ENCODE results near the gene CD180.

Gene CD180

GRCh38 chr5:67149951-67150523 lies 46.6 kb downstream of the CD180 start:
- no peak for TF ChIP-seq GATA1 (IDR thresholded peaks at IDR 0.05; ENCODE audit: low read depth, low read length)
- no peak for TF ChIP-seq POLR2A (IDR thresholded peaks at IDR 0.05; ENCODE audit: low read length)
- DNase-seq, result peak in 1 of 2 experiments; percentile 7

GRCh38 chr5:67149057-67149950 lies 47.3 kb downstream of the CD180 start:
- DNase-seq, result no peak
- TF ChIP-seq POLR2A (IDR thresholded peaks at IDR 0.05; ENCODE audit: low read length), result no peak
- TF ChIP-seq GATA1 (IDR thresholded peaks at IDR 0.05; ENCODE audit: low read depth, low read length), result no peak

GRCh38 chr5:67147760-67148159 lies 48.8 kb downstream of the CD180 start:
- TF ChIP-seq GATA1 (IDR thresholded peaks at IDR 0.05; ENCODE audit: low read depth, low read length), result no peak
- no peak for TF ChIP-seq POLR2A (IDR thresholded peaks at IDR 0.05; ENCODE audit: low read length)
- no peak for DNase-seq

- DNase-seq, result no peak
- no peak for TF ChIP-seq GATA1 (IDR thresholded peaks at IDR 0.05; ENCODE audit: low read depth, low read length)
- TF ChIP-seq POLR2A (IDR thresholded peaks at IDR 0.05; ENCODE audit: low read length), result no peak
Measured at GRCh38 chr5:67146981-67147380, 49.6 kb downstream of the CD180 start.

GRCh38 chr5:67146574-67146973 lies 50.0 kb downstream of the CD180 start:
- no peak for DNase-seq
- no peak for TF ChIP-seq POLR2A (IDR thresholded peaks at IDR 0.05; ENCODE audit: low read length)
- no peak for TF ChIP-seq GATA1 (IDR thresholded peaks at IDR 0.05; ENCODE audit: low read depth, low read length)

- no peak for DNase-seq
- TF ChIP-seq POLR2A (IDR thresholded peaks at IDR 0.05; ENCODE audit: low read length), result no peak
- TF ChIP-seq GATA1 (IDR thresholded peaks at IDR 0.05; ENCODE audit: low read depth, low read length), result no peak
Measured at GRCh38 chr5:67144183-67144639, 52.4 kb downstream of the CD180 start.

GRCh38 chr5:67143549-67143948 lies 53.0 kb downstream of the CD180 start:
- DNase-seq, result no peak
- TF ChIP-seq POLR2A (IDR thresholded peaks at IDR 0.05; ENCODE audit: low read length) (no peak), GATA1 (IDR thresholded peaks at IDR 0.05; ENCODE audit: low read depth, low read length) (no peak)

GRCh38 chr5:67142816-67143215 lies 53.8 kb downstream of the CD180 start:
- no peak for TF ChIP-seq GATA1 (IDR thresholded peaks at IDR 0.05; ENCODE audit: low read depth, low read length)
- TF ChIP-seq POLR2A (IDR thresholded peaks at IDR 0.05; ENCODE audit: low read length), result no peak
- no peak for DNase-seq

GRCh38 chr5:67141644-67142043 lies 55.0 kb downstream of the CD180 start:
- TF ChIP-seq POLR2A (IDR thresholded peaks at IDR 0.05; ENCODE audit: low read length) (no peak), GATA1 (IDR thresholded peaks at IDR 0.05; ENCODE audit: low read depth, low read length) (no peak)
- DNase-seq, result no peak

GRCh38 chr5:67140413-67140812 lies 56.2 kb downstream of the CD180 start:
- TF ChIP-seq POLR2A (IDR thresholded peaks at IDR 0.05; ENCODE audit: low read length) (no peak), GATA1 (IDR thresholded peaks at IDR 0.05; ENCODE audit: low read depth, low read length) (no peak)
- no peak for DNase-seq

GRCh38 chr5:67139030-67139429 lies 57.6 kb downstream of the CD180 start:
- TF ChIP-seq GATA1 (IDR thresholded peaks at IDR 0.05; ENCODE audit: low read depth, low read length), result no peak
- TF ChIP-seq POLR2A (IDR thresholded peaks at IDR 0.05; ENCODE audit: low read length), result no peak
- no peak for DNase-seq

GRCh38 chr5:67135381-67135984 lies 61.1 kb downstream of the CD180 start:
- DNase-seq, result no peak
- no peak for TF ChIP-seq GATA1 (IDR thresholded peaks at IDR 0.05; ENCODE audit: low read depth, low read length)
- no peak for TF ChIP-seq POLR2A (IDR thresholded peaks at IDR 0.05; ENCODE audit: low read length)

GRCh38 chr5:67133776-67134175 lies 62.8 kb downstream of the CD180 start:
- TF ChIP-seq GATA1 (IDR thresholded peaks at IDR 0.05; ENCODE audit: low read depth, low read length) (no peak), POLR2A (IDR thresholded peaks at IDR 0.05; ENCODE audit: low read length) (no peak)
- DNase-seq, result no peak

GRCh38 chr5:67133217-67133616 lies 63.4 kb downstream of the CD180 start:
- TF ChIP-seq POLR2A (IDR thresholded peaks at IDR 0.05; ENCODE audit: low read length) (no peak), GATA1 (IDR thresholded peaks at IDR 0.05; ENCODE audit: low read depth, low read length) (no peak)

More at GRCh38 chr5:67133217-67133616, 63.4 kb downstream of the CD180 start:
- no peak for DNase-seq

All from erythroblast (primary cell).